Measurements from ENCODE around the gene GRIN2D.

GRCh38 chr19:48372904-48373303, 20.6 kb upstream of the GRIN2D start:
- TF ChIP-seq ETV6 (CRISPR knock-in tag; IDR thresholded peaks at IDR 0.05) (no peak), EMX1 (CRISPR knock-in tag; IDR thresholded peaks at IDR 0.05) (no peak), CTCF (IDR thresholded peaks at IDR 0.05) (no peak), ELF4 (CRISPR knock-in tag; IDR thresholded peaks at IDR 0.05; ENCODE audit: low read depth) (no peak), NR3C1 (CRISPR knock-in tag; conservative IDR thresholded peaks at IDR 0.05; ENCODE audit: low read depth) (no peak), RELA (CRISPR knock-in tag; IDR thresholded peaks at IDR 0.05; ENCODE audit: borderline replicate concordance) (no peak)
